K562 (cell line): ENCODE data around the gene PCBP3. TPM values are rescaled to one million over a fixed set of nuclear protein-coding genes. Genes with fewer than 3 reads are reported as not detected.

Experiments used
- ARNT ChIP-seq, 2 experiments: fragments of 450-650 bp; IDR thresholded peaks; 2 replicates each; pipeline ENCODE4 v1.6.1; 2016; ENCODE audit warnings: mild to moderate bottlenecking in 1 of 2
- CHCHD3 ChIP-seq: fragments of 250-450 bp; sonication (Bioruptor Pico); IDR thresholded peaks from 2 replicates; pipeline ENCODE4 v2.1.2; 2022; ENCODE audit warnings: mild to moderate bottlenecking
- DACH1 ChIP-seq: fragments of 450-650 bp; IDR thresholded peaks from 2 replicates; pipeline ENCODE4 v1.6.1; 2018; ENCODE audit not compliant: partially characterized antibody
- HDAC6 ChIP-seq: IDR thresholded peaks from 2 replicates; pipeline ENCODE4 v1.6.1; 2012; ENCODE audit warnings: low read depth, mild to moderate bottlenecking, control low read depth, inconsistent platforms, low read length, moderate library complexity
- HDAC8 ChIP-seq: fragments of 450-650 bp; IDR thresholded peaks from 2 replicates; pipeline ENCODE4 v1.6.1; 2016; ENCODE audit warnings: mild to moderate bottlenecking, missing genetic modification characterization, moderate library complexity, missing compliant biosample characterization
- RNF2 ChIP-seq: sonication (generic); IDR thresholded peaks from 2 replicates; pipeline ENCODE4 v1.6.1; 2016
- SIX5 ChIP-seq, 2 experiments: IDR thresholded peaks; 2 replicates each; pipeline ENCODE4 v1.6.1; 2011; ENCODE audit warnings: low read length in 2 of 2, borderline replicate concordance in 1 of 2, low read depth in 1 of 2, mild to moderate bottlenecking in 1 of 2, moderate library complexity in 1 of 2; ENCODE audit not compliant: insufficient read depth in 1 of 2
- SP1 ChIP-seq: sonication (generic); formaldehyde crosslinking; IDR thresholded peaks from 2 replicates; pipeline ENCODE4 v1.8.1; 2022; ENCODE audit warnings: mild to moderate bottlenecking, missing genetic modification reagents
- ZNF133 ChIP-seq: fragments of 250-450 bp; sonication (Bioruptor Pico); IDR thresholded peaks from 2 replicates; pipeline ENCODE4 v1.4.0; 2020; ENCODE audit warnings: mild to moderate bottlenecking
- ZNF699 ChIP-seq: fragments of 250-450 bp; sonication (Bioruptor Pico); IDR thresholded peaks from 2 replicates; pipeline ENCODE4 v1.8.0; 2021; ENCODE audit warnings: mild to moderate bottlenecking, moderate library complexity; ENCODE audit not compliant: insufficient replicate concordance
- polyA plus RNA-seq, 8 experiments: library from polyadenylated mRNA; depleted of rRNA in 4 of 8; stranded (reverse) in 5 of 8; unstranded in 3 of 8; fragments of >200 nt; fragmentation: Nextera tagmentation in 2 of 8; fragmentation: Illumina TruSeq in 1 of 8; extraction: Ambion mirVana in 2 of 8; extraction: Trizol in 1 of 8; gene quantifications; 2 replicates each; pipeline versions ENCODE4 v1.2.1 to v1.2.3, GENCODE V29; 2011 to 2014; ENCODE audit warnings: inconsistent platforms in 1 of 8, missing spikeins in 1 of 8
- total RNA-seq, 7 experiments: library from RNA; depleted of rRNA in 6 of 7; stranded (reverse); fragments of >200 nt in 6 of 7; fragmentation: Illumina TruSeq in 2 of 7; extraction: Trizol in 2 of 7; gene quantifications; 2 replicates each; pipeline versions ENCODE4 v1.2.1 to v1.2.3, GENCODE V29; 2011 to 2021; ENCODE audit warnings: low replicate concordance in 1 of 7
- TF ChIP-seq, protein P1 (sequence below), 2 experiments: IDR thresholded peaks in 1 of 2; conservative IDR thresholded peaks in 1 of 2; 2 replicates each; pipeline ENCODE4 v1.6.1; 2016; ENCODE audit warnings: low read depth in 2 of 2, mild to moderate bottlenecking in 1 of 2, missing compliant biosample characterization in 1 of 2, missing genetic modification characterization in 1 of 2, moderate library complexity in 1 of 2
- TF ChIP-seq, protein P2 (sequence below): IDR thresholded peaks from 2 replicates; pipeline ENCODE4 v1.6.1; 2011; ENCODE audit not compliant: insufficient read length; ENCODE audit errors: extremely low read depth

PCBP3 gene
- total and polyA plus RNA-seq, 9 of the 15 experiments (the other 6 are each of a cell fraction or from before 2014, with no cell fraction given), result 0.18 TPM; not detected in 8

DNA sequence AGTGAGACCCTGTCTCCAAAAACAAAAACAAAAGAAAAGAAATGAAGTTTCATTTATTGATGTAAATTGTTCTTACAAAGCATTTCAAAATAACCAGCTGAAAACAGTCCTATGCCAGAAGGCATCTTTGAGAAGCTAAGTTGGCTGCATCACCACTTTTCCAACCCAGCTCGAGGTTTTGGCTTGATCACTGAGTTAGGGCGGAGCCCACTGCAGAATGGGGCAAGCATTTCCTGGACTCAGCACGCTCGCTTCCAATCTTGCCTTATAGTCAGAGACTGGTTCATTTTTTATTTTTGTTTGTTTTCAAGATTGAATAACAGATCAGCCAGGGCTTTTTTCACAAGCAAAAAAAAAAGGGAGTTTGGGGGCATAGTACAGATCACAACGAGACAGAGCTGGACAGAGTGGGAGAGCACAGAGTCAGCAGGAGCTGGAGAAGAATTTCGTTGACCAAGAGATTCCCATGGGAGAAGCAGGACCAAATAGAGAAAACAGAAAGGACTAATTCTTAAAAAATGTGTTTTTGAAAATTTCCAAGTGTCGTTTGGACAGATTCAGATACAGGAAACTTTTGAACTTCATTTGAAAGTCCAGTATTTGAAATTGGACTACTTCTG lies 314.6 kb downstream of the PCBP3 start (continued):
- TF ChIP-seq, protein P1, sequence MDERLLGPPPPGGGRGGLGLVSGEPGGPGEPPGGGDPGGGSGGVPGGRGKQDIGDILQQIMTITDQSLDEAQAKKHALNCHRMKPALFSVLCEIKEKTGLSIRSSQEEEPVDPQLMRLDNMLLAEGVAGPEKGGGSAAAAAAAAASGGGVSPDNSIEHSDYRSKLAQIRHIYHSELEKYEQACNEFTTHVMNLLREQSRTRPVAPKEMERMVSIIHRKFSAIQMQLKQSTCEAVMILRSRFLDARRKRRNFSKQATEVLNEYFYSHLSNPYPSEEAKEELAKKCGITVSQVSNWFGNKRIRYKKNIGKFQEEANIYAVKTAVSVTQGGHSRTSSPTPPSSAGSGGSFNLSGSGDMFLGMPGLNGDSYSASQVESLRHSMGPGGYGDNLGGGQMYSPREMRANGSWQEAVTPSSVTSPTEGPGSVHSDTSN (CRISPR knock-in tag; IDR thresholded peaks at IDR 0.05; ENCODE audit: low read depth), result no peak
- TF ChIP-seq, protein P1 (tag; conservative IDR thresholded peaks at IDR 0.05; ENCODE audit: low read depth), result no peak
- TF ChIP-seq, protein P2, sequence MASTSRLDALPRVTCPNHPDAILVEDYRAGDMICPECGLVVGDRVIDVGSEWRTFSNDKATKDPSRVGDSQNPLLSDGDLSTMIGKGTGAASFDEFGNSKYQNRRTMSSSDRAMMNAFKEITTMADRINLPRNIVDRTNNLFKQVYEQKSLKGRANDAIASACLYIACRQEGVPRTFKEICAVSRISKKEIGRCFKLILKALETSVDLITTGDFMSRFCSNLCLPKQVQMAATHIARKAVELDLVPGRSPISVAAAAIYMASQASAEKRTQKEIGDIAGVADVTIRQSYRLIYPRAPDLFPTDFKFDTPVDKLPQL, result no peak
- no peak for TF ChIP-seq SP1
- no peak for TF ChIP-seq SIX5 (IDR thresholded peaks at IDR 0.05; ENCODE audit: borderline replicate concordance in 1 of 2, insufficient read depth in 1 of 2, low read depth in 1 of 2, low read length in 2 of 2)
- TF ChIP-seq RNF2, result no peak
- TF ChIP-seq HDAC8 (tag), result no peak
- no peak for TF ChIP-seq HDAC6
- no peak for TF ChIP-seq CHCHD3 (CRISPR knock-in tag)
- no peak for TF ChIP-seq ARNT (IDR thresholded peaks at IDR 0.05)
- no peak for TF ChIP-seq DACH1
- no peak for TF ChIP-seq ZNF699 (CRISPR knock-in tag)
- TF ChIP-seq ZNF133 (CRISPR knock-in tag), result no peak
- TF ChIP-seq, all 486 proteins: peak for 0
